Stimulated activated memory B cell treated with anti-CD40 and anti-IgM and Interleukin-4, amounts not matched to agents 10 μg/mL and 1 μg/mL and 100 μg/mL, for 72 hours (primary cell): ENCODE measurements around the gene USP9X.
"Not testable (repeated sequence)": the region's sequence is repeated elsewhere in the genome, so short reads cannot be mapped to it uniquely, and the experiment has no call there.

Experiments used
- ATAC-seq: fragments of 150-1000 bp; cut with Tn5 transposase; 2 replicates; pipeline ENCODE4 v1.10.0; 2021
- H3K27ac Mint-ChIP-seq: one replicate; pipeline ENCODE4 v1.8.0; 2022; ENCODE audit warnings: mild to moderate bottlenecking, mixed read lengths
- H3K27me3 Mint-ChIP-seq: one replicate; pipeline ENCODE4 v1.8.0; 2022; ENCODE audit warnings: mixed read lengths
- H3K36me3 Mint-ChIP-seq: one replicate; pipeline ENCODE4 v1.8.0; 2022; ENCODE audit warnings: mixed read lengths
- H3K4me1 Mint-ChIP-seq: one replicate; pipeline ENCODE4 v1.8.0; 2022; ENCODE audit warnings: mixed read lengths
- H3K4me3 Mint-ChIP-seq: one replicate; pipeline ENCODE4 v1.8.0; 2022; ENCODE audit warnings: mild to moderate bottlenecking, moderate library complexity, mixed read lengths
- H3K9me3 Mint-ChIP-seq: one replicate; pipeline ENCODE4 v1.8.0; 2022; ENCODE audit warnings: mixed read lengths

The USP9X gene

GRCh38 chrX:41100819-41101218 is 15.6 kb downstream of the USP9X start:
- no peaks in the 10 kb centered on the region for H3K9me3 Mint-ChIP-seq
- H3K27ac Mint-ChIP-seq = no peak overlapping the region
- no peak overlapping the region for H3K4me3 Mint-ChIP-seq
- H3K27me3 Mint-ChIP-seq = no peaks in the 10 kb centered on the region
- H3K36me3 Mint-ChIP-seq = peaks cover 10% of the 10 kb centered on the region
- no peak for ATAC-seq
- peaks cover 17% of the 10 kb centered on the region for H3K4me1 Mint-ChIP-seq

- H3K27me3 Mint-ChIP-seq = no peaks in the 10 kb centered on the region
- no peaks in the 10 kb centered on the region for H3K9me3 Mint-ChIP-seq
- no peak for ATAC-seq
- H3K4me3 Mint-ChIP-seq = no peak overlapping the region
- H3K27ac Mint-ChIP-seq = no peak overlapping the region
- peaks cover 9% of the 10 kb centered on the region for H3K36me3 Mint-ChIP-seq
- peaks cover 33% of the 10 kb centered on the region for H3K4me1 Mint-ChIP-seq
Measured at GRCh38 chrX:41105005-41105404, 19.8 kb downstream of the USP9X start.

- H3K9me3 Mint-ChIP-seq, H3K27ac Mint-ChIP-seq, H3K4me3 Mint-ChIP-seq, H3K27me3 Mint-ChIP-seq, ATAC-seq, H3K36me3 Mint-ChIP-seq: not testable (repeated sequence)
- H3K4me1 Mint-ChIP-seq = peaks cover 41% of the 10 kb centered on the region
Measured at GRCh38 chrX:41106257-41106656, 21.0 kb downstream of the USP9X start.

GRCh38 chrX:41108007-41108406 is 22.8 kb downstream of the USP9X start:
- H3K36me3 Mint-ChIP-seq = peaks cover 8% of the 10 kb centered on the region
- no peaks in the 10 kb centered on the region for H3K9me3 Mint-ChIP-seq
- no peak overlapping the region for H3K4me3 Mint-ChIP-seq
- ATAC-seq = no peak
- peaks cover 48% of the 10 kb centered on the region for H3K4me1 Mint-ChIP-seq
- H3K27me3 Mint-ChIP-seq = no peaks in the 10 kb centered on the region
- peak overlapping the region; percentile 8 for H3K27ac Mint-ChIP-seq

GRCh38 chrX:41108463-41109205 is 23.4 kb downstream of the USP9X start:
- peak overlapping the region; percentile 8 for H3K27ac Mint-ChIP-seq
- peaks cover 48% of the 10 kb centered on the region for H3K4me1 Mint-ChIP-seq
- H3K27me3 Mint-ChIP-seq = no peaks in the 10 kb centered on the region
- no peak overlapping the region for H3K4me3 Mint-ChIP-seq
- ATAC-seq = no peak
- no peaks in the 10 kb centered on the region for H3K9me3 Mint-ChIP-seq
- H3K36me3 Mint-ChIP-seq = peaks cover 8% of the 10 kb centered on the region

- peak overlapping the region; percentile 46 for H3K27ac Mint-ChIP-seq
- H3K9me3 Mint-ChIP-seq = no peaks in the 10 kb centered on the region
- peaks cover 8% of the 10 kb centered on the region for H3K36me3 Mint-ChIP-seq
- no peaks in the 10 kb centered on the region for H3K27me3 Mint-ChIP-seq
- H3K4me1 Mint-ChIP-seq = peaks cover 64% of the 10 kb centered on the region
- no peak overlapping the region for H3K4me3 Mint-ChIP-seq
- no peak for ATAC-seq
Measured at GRCh38 chrX:41110801-41111625, 25.8 kb downstream of the USP9X start.

GRCh38 chrX:41115104-41115425 is 29.8 kb downstream of the USP9X start:
- H3K27me3 Mint-ChIP-seq, H3K4me3 Mint-ChIP-seq, H3K27ac Mint-ChIP-seq, H3K36me3 Mint-ChIP-seq, H3K9me3 Mint-ChIP-seq: not testable (repeated sequence)
- H3K4me1 Mint-ChIP-seq = peaks cover 66% of the 10 kb centered on the region
- peak; percentile 41 for ATAC-seq

- no peaks in the 10 kb centered on the region for H3K27me3 Mint-ChIP-seq
- H3K36me3 Mint-ChIP-seq = no peaks in the 10 kb centered on the region
- peak overlapping the region; percentile 48 for H3K27ac Mint-ChIP-seq
- no peaks in the 10 kb centered on the region for H3K9me3 Mint-ChIP-seq
- peak; percentile 83 for ATAC-seq
- H3K4me3 Mint-ChIP-seq = peak overlapping the region; percentile 26
- peaks cover 65% of the 10 kb centered on the region for H3K4me1 Mint-ChIP-seq
Measured at GRCh38 chrX:41116948-41117347, 31.7 kb downstream of the USP9X start.

GRCh38 chrX:41118156-41118555 is 32.9 kb downstream of the USP9X start:
- no peak for ATAC-seq
- H3K27me3 Mint-ChIP-seq = no peaks in the 10 kb centered on the region
- peaks cover 71% of the 10 kb centered on the region for H3K4me1 Mint-ChIP-seq
- H3K27ac Mint-ChIP-seq = peak overlapping the region; percentile 48
- H3K36me3 Mint-ChIP-seq = no peaks in the 10 kb centered on the region
- H3K9me3 Mint-ChIP-seq = no peaks in the 10 kb centered on the region
- H3K4me3 Mint-ChIP-seq = peak overlapping the region; percentile 55

- H3K27ac Mint-ChIP-seq = peak overlapping the region; percentile 67
- H3K4me1 Mint-ChIP-seq = peaks cover 66% of the 10 kb centered on the region
- H3K27me3 Mint-ChIP-seq = no peaks in the 10 kb centered on the region
- no peaks in the 10 kb centered on the region for H3K9me3 Mint-ChIP-seq
- no peaks in the 10 kb centered on the region for H3K36me3 Mint-ChIP-seq
- no peak for ATAC-seq
- no peak overlapping the region for H3K4me3 Mint-ChIP-seq
Measured at GRCh38 chrX:41119803-41120202, 34.6 kb downstream of the USP9X start.

GRCh38 chrX:41121766-41122165 is 36.5 kb downstream of the USP9X start:
- Mint-ChIP-seq H3K4me3 (no peak overlapping the region), H3K27me3 (no peaks in the 10 kb centered on the region), H3K36me3 (peaks cover 7% of the 10 kb centered on the region), H3K4me1 (peaks cover 61% of the 10 kb centered on the region), H3K27ac (peak overlapping the region; percentile 14), H3K9me3 (peaks cover 3% of the 10 kb centered on the region)
- no peak for ATAC-seq

GRCh38 chrX:41122664-41123257 is 37.5 kb downstream of the USP9X start:
- Mint-ChIP-seq H3K4me1 (peaks cover 58% of the 10 kb centered on the region), H3K4me3 (no peak overlapping the region), H3K27me3 (no peaks in the 10 kb centered on the region), H3K36me3 (peaks cover 7% of the 10 kb centered on the region), H3K9me3 (peaks cover 3% of the 10 kb centered on the region), H3K27ac (peak overlapping the region; percentile 14)
- no peak for ATAC-seq

- peaks cover 14% of the 10 kb centered on the region for H3K36me3 Mint-ChIP-seq
- H3K27me3 Mint-ChIP-seq = no peaks in the 10 kb centered on the region
- no peak overlapping the region for H3K27ac Mint-ChIP-seq
- peaks cover 26% of the 10 kb centered on the region for H3K4me1 Mint-ChIP-seq
- ATAC-seq = no peak
- peaks cover 3% of the 10 kb centered on the region for H3K9me3 Mint-ChIP-seq
- H3K4me3 Mint-ChIP-seq = peak overlapping the region; percentile 48
Measured at GRCh38 chrX:41127477-41128192, 42.4 kb downstream of the USP9X start.

- peaks cover 14% of the 10 kb centered on the region for H3K36me3 Mint-ChIP-seq
- ATAC-seq = no peak
- H3K9me3 Mint-ChIP-seq = peaks cover 3% of the 10 kb centered on the region
- H3K4me1 Mint-ChIP-seq = peaks cover 17% of the 10 kb centered on the region
- H3K27me3 Mint-ChIP-seq = no peaks in the 10 kb centered on the region
- H3K4me3 Mint-ChIP-seq = no peak overlapping the region
- no peak overlapping the region for H3K27ac Mint-ChIP-seq
Measured at GRCh38 chrX:41128955-41129354, 43.7 kb downstream of the USP9X start.

- Mint-ChIP-seq H3K27me3 (no peaks in the 10 kb centered on the region), H3K4me3 (no peak overlapping the region), H3K27ac (no peak overlapping the region), H3K4me1 (peaks cover 5% of the 10 kb centered on the region), H3K9me3 (no peaks in the 10 kb centered on the region), H3K36me3 (peaks cover 13% of the 10 kb centered on the region)
- ATAC-seq = no peak
Measured at GRCh38 chrX:41131766-41132165, 46.5 kb downstream of the USP9X start.
